NCI-H748 (cell line): ENCODE data around the gene USPL1.
A peak's percentile ranks its signal among the peaks of the same experiment; 100 is the strongest.
"Not testable (repeated sequence)": the region's sequence is repeated elsewhere in the genome, so short reads cannot be mapped to it uniquely, and the experiment has no call there.

ENCODE experiments used
- DNase-seq: peaks from one replicate; lab custom pipeline; 2025; ENCODE audit not compliant: unreplicated experiment; lab: John Stamatoyannopoulos, UW

The USPL1 gene

DNA sequence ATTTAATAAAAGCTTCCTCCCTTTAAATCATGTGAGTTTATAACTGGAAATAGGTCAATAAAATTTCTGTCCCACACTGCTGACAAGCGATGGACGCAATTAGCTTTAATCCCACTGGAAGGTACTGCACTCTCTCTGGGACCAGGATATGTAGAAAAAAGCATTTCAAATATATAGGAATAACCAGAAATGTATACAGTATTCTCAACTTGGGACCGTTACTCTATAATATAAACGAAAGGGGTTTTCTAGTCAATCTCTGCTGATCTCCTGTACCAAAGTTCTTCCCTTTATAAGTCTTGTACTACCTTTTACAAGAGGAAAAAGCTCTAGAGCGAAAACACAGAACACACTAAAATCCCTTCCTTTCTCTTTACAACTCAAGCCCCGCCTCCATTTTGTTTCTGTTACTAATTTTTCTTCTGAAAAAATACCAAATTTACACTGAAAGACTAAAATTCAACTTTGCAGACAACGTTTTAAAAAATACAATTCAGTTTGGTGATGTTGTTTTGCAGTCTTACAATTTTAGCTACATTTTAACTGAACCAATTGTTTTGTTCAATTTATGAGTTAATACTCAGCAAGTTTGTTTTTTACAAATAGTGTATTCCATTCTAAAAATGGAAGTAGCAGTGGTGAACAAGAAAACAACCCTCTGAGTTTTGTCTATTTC is 1.7 kb upstream of the USPL1 start:
- DNase-seq = peak; percentile 72

DNA sequence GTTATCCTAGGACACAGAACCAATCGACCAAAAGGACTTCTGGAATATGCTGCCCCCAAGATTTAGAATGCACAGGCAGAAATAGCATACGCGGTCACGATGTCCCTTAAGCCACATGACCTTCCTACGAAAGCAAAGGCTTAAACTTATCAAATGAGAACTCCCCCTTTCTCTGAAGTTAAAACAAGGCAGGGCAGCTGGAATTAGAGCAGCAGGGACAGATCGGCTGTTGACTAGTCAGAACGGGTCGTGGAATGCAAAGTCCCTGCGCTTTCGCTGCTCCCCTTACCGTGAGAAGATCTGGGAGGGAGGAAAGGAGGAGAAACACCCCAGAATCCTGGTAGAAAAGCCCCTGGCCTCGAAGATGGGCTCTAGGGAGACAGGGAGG is 799 bp upstream of the USPL1 start:
- DNase-seq = peak; percentile 96

DNA sequence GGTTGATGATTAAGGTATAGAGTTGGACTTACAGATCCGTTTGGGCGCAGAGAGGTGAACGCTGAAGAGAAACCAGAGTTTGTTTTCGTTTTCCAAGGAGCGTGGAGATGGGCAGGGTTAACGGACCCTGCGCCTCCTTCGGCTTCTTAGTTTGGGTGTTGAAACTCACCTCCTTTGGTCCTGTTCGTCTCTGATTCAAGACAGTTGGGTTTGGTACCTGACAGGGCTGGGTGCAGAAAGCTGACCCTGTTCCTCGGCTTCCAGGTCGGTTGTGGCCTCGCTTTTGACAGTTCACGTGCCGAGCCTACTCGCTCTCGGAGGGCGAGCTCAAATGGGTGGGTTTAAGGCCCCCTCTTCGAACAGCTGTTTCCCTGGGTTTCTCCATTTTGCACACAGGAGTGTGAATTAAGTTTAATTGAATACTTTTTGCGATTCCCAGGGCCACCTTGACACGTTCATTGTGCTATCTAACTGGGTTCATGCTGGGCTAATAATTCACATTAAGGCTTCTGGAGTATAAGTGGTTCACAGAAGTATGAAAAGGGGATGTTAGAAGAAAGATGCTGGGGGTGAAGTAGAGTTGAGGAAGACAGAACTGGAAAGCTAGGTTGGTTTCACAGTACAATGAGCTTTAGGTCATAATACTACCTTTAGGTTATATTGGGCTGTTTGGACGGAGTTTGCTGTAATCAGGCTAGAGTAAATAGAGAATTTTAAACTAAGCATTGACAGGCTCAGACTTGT is 638 bp downstream of the USPL1 start:
- DNase-seq = peak; percentile 72

DNA sequence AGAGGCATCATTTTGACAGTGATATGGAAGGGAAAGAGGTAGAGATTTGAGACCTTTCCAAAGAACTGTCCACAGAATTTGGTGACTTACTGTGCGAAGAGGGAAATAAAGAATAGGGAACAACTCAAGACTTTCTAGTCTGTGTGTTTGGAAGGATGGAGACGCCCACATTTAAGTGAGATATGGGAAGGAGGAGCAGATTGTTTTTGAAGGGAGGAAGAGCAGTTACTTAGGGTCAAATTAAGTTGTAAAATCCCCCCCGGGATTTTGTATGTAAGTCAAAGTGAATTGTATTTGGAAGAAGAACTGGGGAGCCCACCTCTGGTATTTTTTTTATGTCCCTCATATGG is 1.2 kb downstream of the USPL1 start:
- DNase-seq = no peak

DNA sequence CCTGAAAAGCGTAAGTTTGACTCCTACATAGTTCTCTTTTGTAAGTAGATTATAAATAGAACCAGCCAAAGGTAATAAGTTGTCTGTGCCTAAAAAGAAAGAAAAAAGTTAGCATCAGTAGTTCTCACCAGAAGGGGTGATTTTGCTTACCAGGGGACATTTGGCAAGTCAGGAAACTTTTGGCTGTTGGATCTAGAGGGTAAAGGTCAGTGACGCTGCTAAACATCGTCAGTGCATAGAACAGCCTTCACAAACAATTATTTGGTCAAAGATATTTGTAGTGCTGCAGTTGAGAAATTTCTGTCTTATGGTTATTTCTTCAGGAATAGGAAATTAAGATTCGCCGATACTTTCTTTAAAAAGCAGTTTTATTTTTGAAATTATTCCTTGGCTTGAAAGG is 2.0 kb downstream of the USPL1 start:
- DNase-seq = peak; percentile 23

DNA sequence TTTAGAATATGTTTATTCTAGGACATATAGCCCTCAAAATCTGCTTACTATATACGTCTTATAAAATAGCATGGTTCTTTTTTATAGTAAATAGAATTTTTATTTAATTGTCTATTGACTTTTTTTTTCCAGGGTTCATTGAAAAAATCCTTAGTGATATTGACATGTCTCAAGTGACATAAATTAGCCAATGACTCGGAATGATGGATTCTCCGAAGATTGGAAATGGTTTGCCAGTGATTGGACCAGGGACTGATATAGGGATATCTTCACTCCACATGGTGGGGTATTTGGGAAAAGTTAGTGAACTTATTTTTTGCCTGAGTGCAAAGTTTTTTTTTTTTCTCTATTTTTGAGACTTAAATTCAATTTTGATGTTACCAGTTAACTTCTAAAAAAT is 3.2 kb downstream of the USPL1 start:
- no peak for DNase-seq

DNA sequence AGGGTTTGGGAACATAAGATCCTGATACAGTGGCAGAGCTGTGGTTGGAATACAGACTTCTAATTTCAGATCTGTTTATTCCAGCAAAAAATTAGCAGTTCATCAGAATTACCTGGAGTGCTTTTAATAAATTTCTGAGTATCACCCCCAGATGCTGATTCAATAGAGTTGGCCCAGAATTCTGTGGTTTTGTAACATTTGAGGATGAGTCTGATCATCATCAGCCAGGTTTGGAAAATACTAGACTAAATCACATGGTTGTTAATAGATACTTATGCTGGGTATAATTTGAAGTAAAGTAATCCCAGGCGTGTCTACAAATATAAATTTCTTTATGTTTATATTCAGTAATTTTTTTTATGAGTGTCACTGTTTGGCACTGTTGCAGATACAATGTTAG is 4.8 kb downstream of the USPL1 start:
- no peak for DNase-seq

DNA sequence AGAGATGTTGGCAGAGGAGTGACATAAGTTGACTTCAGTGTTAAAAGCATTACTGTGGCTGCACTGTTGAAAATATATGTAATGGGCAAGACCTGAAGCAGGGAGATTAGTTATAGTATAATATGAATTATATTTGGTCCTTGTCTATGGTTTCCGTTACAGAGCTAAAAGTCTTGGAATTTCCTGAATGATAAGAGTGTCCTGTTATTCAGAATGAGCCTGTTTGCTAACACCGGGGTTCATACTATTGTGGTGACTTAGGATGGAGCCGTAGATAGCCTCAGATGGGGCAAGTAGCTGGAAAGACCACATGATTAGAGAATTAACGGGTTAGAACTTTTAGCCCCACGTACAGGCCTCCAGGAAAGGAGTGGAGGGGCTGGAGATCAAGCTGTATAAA is 5.7 kb downstream of the USPL1 start:
- DNase-seq = no peak

DNA sequence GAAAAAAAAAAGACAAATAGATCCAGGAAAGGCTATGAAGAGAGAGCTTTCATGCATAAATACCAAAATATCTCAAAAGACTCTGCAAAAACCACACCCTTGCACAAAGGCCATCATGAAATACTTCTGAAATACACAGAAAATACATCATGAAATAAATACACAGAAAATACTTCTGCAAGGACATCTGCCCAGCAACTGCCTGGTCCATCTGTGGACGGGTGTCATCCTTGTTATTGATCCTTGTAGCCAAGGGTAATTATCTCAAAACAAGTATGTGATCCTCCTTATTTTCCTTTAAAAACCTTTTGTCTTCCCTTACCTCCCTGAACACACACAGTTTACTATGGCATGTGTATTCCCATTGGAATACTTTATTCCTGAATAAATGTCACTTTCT is 6.9 kb downstream of the USPL1 start:
- DNase-seq = no peak

DNA sequence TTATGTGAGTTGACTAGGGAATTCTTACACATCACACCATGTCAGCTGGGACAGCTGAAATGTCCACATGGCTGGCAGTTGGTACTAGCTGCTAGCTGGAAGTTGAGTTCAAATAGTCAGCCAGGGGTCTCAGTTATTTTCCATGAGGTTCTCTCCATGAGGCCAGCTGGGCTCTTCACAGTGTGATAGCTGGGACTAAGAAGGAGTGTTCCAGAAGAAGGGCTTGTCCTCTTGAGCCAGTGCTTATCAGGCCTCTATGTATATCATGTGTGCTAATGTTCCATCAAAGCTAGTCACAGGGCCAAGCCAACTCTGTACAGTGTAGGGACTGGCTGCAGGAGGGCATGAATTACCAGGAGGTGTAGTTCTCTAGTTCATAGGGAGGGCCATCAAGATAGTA is 11.8 kb downstream of the USPL1 start:
- DNase-seq = no peak

DNA sequence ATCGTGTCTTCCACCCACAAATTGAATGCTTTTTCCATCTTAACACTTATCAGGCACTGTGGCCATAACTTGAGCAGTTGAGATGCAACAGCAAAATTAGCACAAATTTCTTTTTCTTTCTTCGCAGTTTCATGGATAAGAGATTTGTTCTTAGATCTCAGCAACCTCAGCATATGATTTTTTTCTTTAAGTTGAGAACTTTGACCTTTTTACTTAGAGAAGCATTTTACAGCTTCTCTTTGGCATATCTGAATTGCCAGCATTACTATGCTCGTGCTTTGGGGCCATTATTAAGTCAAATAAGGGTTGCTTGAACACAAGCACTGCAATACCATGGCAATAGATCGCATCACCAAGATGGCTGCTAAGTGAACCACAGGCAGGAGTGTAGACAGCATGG is 16.1 kb downstream of the USPL1 start:
- no peak for DNase-seq

DNA sequence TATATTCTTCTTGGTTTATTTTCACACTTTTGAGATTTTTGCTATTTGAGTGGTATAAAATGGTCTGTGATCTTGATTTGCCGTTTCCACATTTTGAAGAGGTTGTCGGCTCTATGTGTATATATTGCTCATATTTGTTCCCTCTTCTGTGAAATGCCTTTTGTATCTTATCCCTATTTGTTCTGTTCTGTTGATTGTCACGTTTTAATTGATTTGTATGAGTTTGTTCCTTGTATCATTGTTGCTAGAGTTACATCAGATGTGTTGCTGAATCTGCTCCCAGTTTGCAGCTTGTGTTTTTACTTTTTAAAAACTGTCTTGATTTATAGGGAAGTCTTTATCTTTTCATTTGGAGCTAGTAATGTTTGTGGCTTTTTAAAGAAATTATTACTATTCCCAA is 17.1 kb downstream of the USPL1 start:
- DNase-seq = no peak

DNA sequence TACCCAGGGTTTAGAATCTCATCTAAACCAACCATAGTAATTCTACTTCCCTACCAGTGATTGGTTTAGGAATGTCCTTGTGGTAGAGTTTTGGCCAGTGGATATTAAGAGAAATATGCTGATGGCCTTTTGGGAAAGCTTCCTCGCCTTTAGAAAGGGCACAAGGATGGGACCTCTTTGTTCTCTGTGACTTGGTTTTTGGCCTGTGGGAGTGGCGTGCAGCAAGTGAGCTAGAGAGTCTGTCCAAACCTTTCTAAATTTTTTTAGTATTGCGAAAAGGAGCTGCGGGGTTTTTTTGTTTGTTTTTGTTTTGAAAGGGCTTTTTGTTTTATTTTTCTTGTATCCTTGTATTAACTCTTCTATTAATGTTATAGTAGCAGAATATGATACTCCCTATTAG is 20.6 kb downstream of the USPL1 start:
- no peak for DNase-seq

DNA sequence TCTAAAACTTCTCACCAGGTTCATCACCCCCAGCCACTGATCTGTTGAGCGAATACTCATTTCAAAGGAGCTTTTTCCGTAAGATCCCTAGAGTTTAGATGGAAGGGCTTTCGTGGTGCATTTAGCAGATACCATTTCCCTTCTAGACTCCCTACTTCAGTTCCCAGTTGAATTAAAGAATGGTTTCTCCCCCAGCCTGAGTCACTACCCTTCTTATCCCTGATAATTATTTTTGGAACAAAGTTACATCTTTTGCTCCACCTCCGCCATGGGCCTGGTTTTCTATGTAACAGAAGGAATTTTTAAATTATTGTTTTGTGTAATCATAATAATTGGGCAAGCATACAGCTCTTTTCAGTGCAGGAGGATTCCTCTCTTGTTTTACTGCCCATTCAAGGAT is 22.0 kb downstream of the USPL1 start:
- no peak for DNase-seq

DNA sequence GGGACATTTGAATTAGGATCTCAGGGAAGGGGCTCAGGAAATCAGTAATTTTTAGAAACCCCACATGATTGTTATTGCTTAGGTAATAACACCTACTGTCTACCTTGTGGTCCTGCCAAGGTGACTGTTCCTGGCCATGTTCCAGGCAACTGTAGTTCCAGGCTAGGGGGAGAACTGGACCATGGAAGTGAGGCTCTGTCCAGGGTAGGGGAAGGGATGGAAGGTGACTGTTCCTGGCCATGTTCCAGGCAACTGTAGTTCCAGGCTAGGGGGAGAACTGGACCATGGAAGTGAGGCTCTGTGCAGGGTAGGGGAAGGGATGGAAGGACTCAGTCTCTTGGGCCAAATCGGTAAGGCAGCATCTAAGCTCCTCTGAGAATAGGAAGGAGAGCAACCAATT is 23.5 kb downstream of the USPL1 start:
- DNase-seq = not testable (repeated sequence)

DNA sequence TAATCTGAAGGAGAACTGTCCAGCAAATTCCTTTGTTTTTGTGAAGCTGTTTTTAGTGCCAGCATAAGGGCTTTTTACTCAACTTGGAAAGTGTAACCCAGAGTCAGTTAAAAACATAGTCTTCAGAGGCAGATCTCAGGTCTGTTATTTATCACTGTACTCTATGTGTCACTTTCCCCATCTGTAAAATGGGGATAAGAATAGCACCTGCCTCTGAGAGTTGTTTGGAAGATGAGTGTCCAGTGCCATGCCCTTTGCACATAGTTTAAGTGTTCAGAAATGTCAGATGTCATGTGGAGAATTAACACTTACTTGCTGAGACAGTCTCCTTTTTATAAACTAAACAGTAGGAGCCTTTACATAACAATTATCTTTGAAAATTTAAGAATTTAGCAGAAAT is 27.9 kb downstream of the USPL1 start:
- DNase-seq = no peak

DNA sequence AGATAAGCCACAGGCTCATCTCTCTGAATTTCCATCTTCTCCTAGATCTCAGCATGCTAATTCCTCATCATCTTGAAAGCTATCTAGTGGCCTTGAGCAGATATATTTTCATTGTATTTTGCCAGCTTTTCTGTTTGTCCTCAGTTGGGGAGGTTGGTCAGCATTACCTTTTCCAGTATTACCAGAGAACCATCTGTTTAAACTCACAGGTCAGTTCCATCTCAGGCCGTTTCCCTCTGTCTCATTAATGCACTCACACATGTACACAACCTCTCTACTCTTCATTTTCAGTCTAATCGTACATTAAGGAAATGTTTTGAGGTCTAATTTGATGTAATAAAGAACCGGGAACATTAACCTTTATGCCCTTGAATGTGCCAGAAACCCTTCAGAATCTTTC is 29.7 kb downstream of the USPL1 start:
- DNase-seq = no peak

DNA sequence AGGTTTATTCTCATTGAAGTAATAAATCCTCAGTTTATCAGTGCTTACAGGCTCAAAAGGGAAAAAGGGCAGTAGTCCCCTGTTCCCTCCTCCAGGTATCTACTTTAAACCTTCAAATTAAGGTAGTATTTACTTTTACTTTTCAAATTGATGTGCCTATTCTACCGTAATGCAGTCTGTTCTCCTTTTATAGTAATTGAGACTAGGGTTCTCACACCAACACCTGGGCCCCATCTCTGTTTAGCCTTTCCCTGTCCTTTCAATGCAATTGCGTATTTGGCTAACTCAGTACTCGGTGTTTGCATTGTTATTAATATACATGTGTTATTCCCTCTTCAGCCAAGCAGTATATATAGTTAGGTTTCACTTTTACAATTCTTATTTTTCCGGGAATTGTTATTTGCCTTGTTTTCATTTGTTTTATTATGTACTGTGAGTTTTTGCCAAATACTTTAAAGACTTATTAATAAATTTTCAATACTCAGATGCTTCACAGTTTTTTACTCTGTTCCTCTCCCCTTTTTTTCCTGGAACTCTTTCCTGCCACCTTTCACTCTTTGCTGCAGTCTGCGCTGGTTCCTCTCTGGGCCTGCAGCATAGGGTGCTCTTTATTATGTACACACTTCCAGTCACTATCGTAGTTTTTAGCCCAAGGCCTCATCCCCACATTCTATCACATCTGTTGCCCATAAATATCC is 30.3 kb downstream of the USPL1 start:
- DNase-seq = no peak

DNA sequence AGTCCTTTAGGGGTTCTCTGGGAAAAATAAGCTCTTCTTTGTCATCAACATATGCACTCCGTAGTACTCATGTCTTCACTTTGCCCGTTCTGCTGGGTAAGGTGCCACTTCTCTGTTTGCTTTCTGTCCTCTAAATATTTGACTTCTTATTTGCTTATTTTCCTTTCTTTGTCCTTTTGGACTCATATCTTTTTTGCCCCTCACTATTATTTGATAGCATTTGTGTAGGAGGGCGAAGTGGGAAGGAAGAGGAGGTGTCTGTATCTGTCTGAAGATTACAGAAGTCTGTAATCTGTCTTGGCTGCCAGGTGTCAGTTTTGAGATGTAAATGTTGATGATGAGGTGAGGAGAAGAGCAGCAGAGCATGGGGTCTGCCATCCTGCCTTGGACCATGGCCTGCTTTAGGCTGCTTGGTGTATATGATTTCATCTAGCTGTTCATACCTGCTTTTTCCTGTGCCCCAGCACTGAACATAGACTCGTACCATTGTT is 30.8 kb downstream of the USPL1 start:
- DNase-seq = no peak

DNA sequence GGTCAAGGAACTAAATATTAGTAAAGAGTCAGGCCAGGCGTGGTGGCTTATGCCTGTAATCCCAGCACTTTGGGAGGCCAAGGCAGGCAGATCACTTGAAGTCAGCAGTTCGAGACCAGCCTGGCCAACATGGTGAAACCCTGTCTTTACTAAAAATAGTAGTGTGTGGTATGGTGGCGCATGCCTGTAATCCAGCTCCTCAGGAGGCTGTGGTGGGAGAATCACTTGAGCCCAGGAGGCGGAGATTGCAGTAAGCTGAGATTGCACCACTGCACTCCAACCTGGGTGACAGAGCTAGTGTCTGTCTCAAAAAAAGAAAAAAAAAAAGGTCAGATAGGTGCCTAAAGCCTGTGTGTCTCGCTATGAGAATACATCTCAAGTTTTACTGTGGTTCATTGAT is 33.9 kb downstream of the USPL1 start:
- not testable (repeated sequence) for DNase-seq

DNA sequence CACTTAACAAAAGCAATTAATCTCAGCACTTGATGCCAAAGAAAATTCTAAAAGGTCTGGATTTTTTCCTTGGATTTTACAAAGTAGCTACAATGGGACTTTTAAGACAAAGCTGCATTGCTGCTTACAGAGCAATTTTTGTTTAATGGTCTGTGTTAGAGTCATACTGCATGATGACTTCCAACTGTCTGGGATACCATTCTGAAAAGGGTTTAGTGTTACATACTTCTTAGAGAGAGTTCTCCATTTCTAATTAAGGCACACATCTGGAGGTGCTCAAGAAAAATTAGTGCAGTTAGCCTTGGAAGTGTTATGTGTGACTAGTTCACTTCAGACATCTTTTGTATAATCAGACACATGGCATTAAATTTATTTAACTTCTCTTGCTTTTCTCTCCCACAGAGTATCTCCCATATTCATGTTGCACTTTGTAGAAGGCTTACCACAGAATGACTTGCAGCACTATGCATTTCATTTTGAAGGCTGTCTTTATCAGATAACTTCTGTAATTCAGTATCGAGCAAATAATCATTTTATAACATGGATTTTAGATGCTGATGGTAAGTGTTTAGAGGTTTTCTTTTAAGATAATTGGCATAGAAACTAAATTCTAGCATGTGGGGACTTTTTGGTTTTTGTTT is 35.1 kb downstream of the USPL1 start:
- DNase-seq = no peak

DNA sequence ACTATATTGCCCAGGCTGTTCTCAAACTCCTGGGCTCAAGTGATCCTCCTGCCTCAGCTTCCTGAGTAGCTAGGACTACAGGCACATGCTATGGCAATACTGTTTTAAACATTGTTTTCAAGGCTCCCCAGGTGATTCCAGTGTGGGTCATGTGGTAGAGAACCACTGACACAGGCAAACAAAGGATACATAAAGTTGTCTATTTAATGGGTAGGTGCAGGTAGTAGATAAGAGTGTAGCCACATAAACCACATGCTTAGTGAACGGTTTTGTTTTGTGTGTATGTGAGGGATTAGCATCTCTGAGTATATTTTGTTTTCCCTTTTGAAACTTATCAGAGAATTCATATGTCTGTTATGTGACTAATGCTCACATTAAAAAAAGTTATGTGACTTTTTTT is 36.7 kb downstream of the USPL1 start:
- no peak for DNase-seq
